ENCODE data around the gene LSAMP.
"Not testable (repeated sequence)": the region's sequence is repeated elsewhere in the genome, so short reads cannot be mapped to it uniquely, and the experiment has no call there.

The LSAMP gene

GRCh38 chr3:115787818-115788217 is 657.5 kb downstream of the LSAMP start:
- TF ChIP-seq CTCF (IDR thresholded peaks at IDR 0.05; ENCODE audit: insufficient read depth, low read depth, low read length, missing control alignments) = no peak
- DNase-seq (ENCODE audit: low read depth) = no peak
- no peak overlapping the region for H3K4me3 ChIP-seq (ENCODE audit: low read depth, low read length)

- TF ChIP-seq CTCF (IDR thresholded peaks at IDR 0.05; ENCODE audit: insufficient read depth, low read depth, low read length, missing control alignments) = no peak
- no peak overlapping the region for H3K4me3 ChIP-seq (ENCODE audit: low read depth, low read length)
- DNase-seq (ENCODE audit: low read depth) = no peak
Observed at GRCh38 chr3:115785782-115786181, 659.5 kb downstream of the LSAMP start.

GRCh38 chr3:115784739-115785536 is 660.3 kb downstream of the LSAMP start:
- DNase-seq (ENCODE audit: low read depth) = peak; percentile 4
- no peak for TF ChIP-seq CTCF (IDR thresholded peaks at IDR 0.05; ENCODE audit: insufficient read depth, low read depth, low read length, missing control alignments)
- peak overlapping the region; percentile 38 for H3K4me3 ChIP-seq (ENCODE audit: low read depth, low read length)

- peak; percentile 99 for TF ChIP-seq CTCF (IDR thresholded peaks at IDR 0.05; ENCODE audit: insufficient read depth, low read depth, low read length, missing control alignments)
- DNase-seq (ENCODE audit: low read depth) = peak; percentile 92
- peak overlapping the region; percentile 70 for H3K4me3 ChIP-seq (ENCODE audit: low read depth, low read length)
Observed at GRCh38 chr3:115783938-115784738, 661.1 kb downstream of the LSAMP start.

- DNase-seq (ENCODE audit: low read depth) = not testable (repeated sequence)
- H3K4me3 ChIP-seq (ENCODE audit: low read depth, low read length) = peak overlapping the region; percentile 70
Observed at GRCh38 chr3:115783426-115783825, 661.9 kb downstream of the LSAMP start.

GRCh38 chr3:115779011-115779410 is 666.3 kb downstream of the LSAMP start:
- no peak for TF ChIP-seq CTCF (IDR thresholded peaks at IDR 0.05; ENCODE audit: insufficient read depth, low read depth, low read length, missing control alignments)
- no peak for DNase-seq (ENCODE audit: low read depth)
- no peak overlapping the region for H3K4me3 ChIP-seq (ENCODE audit: low read depth, low read length)

- no peak for TF ChIP-seq CTCF (IDR thresholded peaks at IDR 0.05; ENCODE audit: insufficient read depth, low read depth, low read length, missing control alignments)
- DNase-seq (ENCODE audit: low read depth) = no peak
Observed at GRCh38 chr3:115772951-115773350, 672.3 kb downstream of the LSAMP start.

More at GRCh38 chr3:115772951-115773350, 672.3 kb downstream of the LSAMP start:
- H3K4me3 ChIP-seq (ENCODE audit: low read depth, low read length) = no peak overlapping the region
